Muscle layer of colon (tissue), 2 donors: ENCODE measurements around the gene ABLIM2.

Source experiments
- H3K27ac ChIP-seq: one replicate; pipeline ENCODE4 v1.7.0; 2013; ENCODE audit warnings: low read depth, mild to moderate bottlenecking, low read length, moderate library complexity
- H3K27me3 ChIP-seq, 2 donors: one replicate each; pipeline ENCODE4 v1.7.0; 2013; ENCODE audit warnings: low read length in 2 of 2, mild to moderate bottlenecking in 2 of 2; ENCODE audit not compliant: insufficient read depth in 2 of 2, control insufficient read depth in 1 of 2
- H3K36me3 ChIP-seq: one replicate; pipeline ENCODE4 v1.7.0; 2013; ENCODE audit warnings: mild to moderate bottlenecking, low read length; ENCODE audit not compliant: insufficient read depth
- H3K4me1 ChIP-seq: one replicate; pipeline ENCODE4 v1.7.0; 2013; ENCODE audit warnings: mild to moderate bottlenecking, low read length; ENCODE audit not compliant: insufficient read depth
- H3K4me3 ChIP-seq, 2 donors: one replicate each; pipeline ENCODE4 v1.7.0; 2013; ENCODE audit warnings: low read length in 2 of 2, low read depth in 1 of 2, mild to moderate bottlenecking in 1 of 2, moderate library complexity in 1 of 2
- H3K9ac ChIP-seq: one replicate; pipeline ENCODE4 v1.7.0; 2013; ENCODE audit warnings: low read length
- H3K9me3 ChIP-seq: one replicate; pipeline ENCODE4 v1.7.0; 2013; ENCODE audit warnings: mild to moderate bottlenecking, low read length
- donor health status: abdominal sarcoma.
- donor health status: Adenocarcinoma of cecum.

Gene ABLIM2

GRCh38 chr4:8084031-8084660 lies 74.5 kb downstream of the ABLIM2 start:
- no peaks in the 10 kb centered on the region for H3K36me3 ChIP-seq
- no peak overlapping the region for H3K4me3 ChIP-seq
- no peak overlapping the region for H3K27ac ChIP-seq
- no peaks in the 10 kb centered on the region for H3K9me3 ChIP-seq
- no peaks in the 10 kb centered on the region for H3K4me1 ChIP-seq
- H3K27me3 ChIP-seq = no peaks in the 10 kb centered on the region
- no peak overlapping the region for H3K9ac ChIP-seq

DNA sequence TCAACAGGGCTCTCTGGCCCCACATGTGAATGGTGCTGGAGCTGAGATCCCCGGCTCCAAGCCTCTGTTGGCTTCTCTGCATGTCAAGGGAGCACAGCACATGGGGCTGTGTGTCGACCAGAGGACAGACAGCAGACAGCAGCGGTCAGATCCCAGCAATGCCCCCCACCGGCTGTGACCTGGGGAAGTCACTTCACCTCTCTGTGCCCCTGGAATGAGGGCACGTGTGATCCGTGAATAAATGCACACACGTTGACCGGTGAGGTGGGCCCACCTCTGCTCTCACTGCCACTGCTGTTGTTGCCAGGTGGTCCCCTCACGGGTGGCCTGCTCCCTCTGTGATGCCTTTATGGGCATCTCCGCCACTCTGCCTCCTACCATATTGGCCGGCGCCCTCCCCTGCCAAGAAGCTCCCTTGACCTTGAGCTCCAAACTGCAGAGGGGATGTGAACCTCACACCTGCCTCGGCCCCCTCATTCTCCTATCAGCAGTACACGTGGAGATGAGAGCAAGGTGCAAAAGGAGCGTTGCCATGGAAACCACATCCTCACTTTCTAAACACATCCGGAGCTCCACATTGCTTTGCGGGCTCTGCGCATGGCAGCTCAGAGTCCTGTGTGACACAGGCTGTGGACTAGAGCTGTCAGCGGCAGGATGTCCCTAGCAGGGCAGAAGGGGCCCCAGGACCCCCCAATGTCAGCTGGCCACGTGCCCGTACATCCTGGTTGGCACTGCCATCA lies 75.4 kb downstream of the ABLIM2 start:
- Histone ChIP-seq H3K27me3 (no peaks in the 10 kb centered on the region), H3K4me3 (no peak overlapping the region), H3K27ac (no peak overlapping the region), H3K9me3 (no peaks in the 10 kb centered on the region), H3K36me3 (no peaks in the 10 kb centered on the region), H3K9ac (no peak overlapping the region), H3K4me1 (no peaks in the 10 kb centered on the region)

GRCh38 chr4:8082517-8083055 lies 76.0 kb downstream of the ABLIM2 start:
- H3K9ac ChIP-seq = no peak overlapping the region
- H3K9me3 ChIP-seq = no peaks in the 10 kb centered on the region
- H3K27ac ChIP-seq = no peak overlapping the region
- H3K27me3 ChIP-seq = no peaks in the 10 kb centered on the region
- no peak overlapping the region for H3K4me3 ChIP-seq
- no peaks in the 10 kb centered on the region for H3K4me1 ChIP-seq
- H3K36me3 ChIP-seq = no peaks in the 10 kb centered on the region

GRCh38 chr4:8081621-8082516 lies 76.7 kb downstream of the ABLIM2 start:
- H3K27me3 ChIP-seq = no peaks in the 10 kb centered on the region
- H3K4me1 ChIP-seq = no peaks in the 10 kb centered on the region
- H3K36me3 ChIP-seq = no peaks in the 10 kb centered on the region
- no peaks in the 10 kb centered on the region for H3K9me3 ChIP-seq
- H3K27ac ChIP-seq = no peak overlapping the region
- H3K9ac ChIP-seq = no peak overlapping the region
- H3K4me3 ChIP-seq = no peak overlapping the region

GRCh38 chr4:8081171-8081570 lies 77.4 kb downstream of the ABLIM2 start:
- Histone ChIP-seq H3K9me3 (no peaks in the 10 kb centered on the region), H3K4me3 (no peak overlapping the region), H3K36me3 (no peaks in the 10 kb centered on the region), H3K27ac (no peak overlapping the region), H3K9ac (no peak overlapping the region), H3K27me3 (no peaks in the 10 kb centered on the region), H3K4me1 (no peaks in the 10 kb centered on the region)

- Histone ChIP-seq H3K4me3 (no peak overlapping the region), H3K9me3 (no peaks in the 10 kb centered on the region), H3K4me1 (no peaks in the 10 kb centered on the region), H3K27me3 (no peaks in the 10 kb centered on the region), H3K9ac (no peak overlapping the region), H3K36me3 (no peaks in the 10 kb centered on the region), H3K27ac (no peak overlapping the region)
Measured at GRCh38 chr4:8080754-8081065, 77.9 kb downstream of the ABLIM2 start.

- no peak overlapping the region for H3K9ac ChIP-seq
- no peaks in the 10 kb centered on the region for H3K27me3 ChIP-seq
- no peaks in the 10 kb centered on the region for H3K36me3 ChIP-seq
- no peak overlapping the region for H3K27ac ChIP-seq
- no peaks in the 10 kb centered on the region for H3K4me1 ChIP-seq
- H3K9me3 ChIP-seq = no peaks in the 10 kb centered on the region
- H3K4me3 ChIP-seq = no peak overlapping the region
Measured at GRCh38 chr4:8079916-8080753, 78.5 kb downstream of the ABLIM2 start.

DNA sequence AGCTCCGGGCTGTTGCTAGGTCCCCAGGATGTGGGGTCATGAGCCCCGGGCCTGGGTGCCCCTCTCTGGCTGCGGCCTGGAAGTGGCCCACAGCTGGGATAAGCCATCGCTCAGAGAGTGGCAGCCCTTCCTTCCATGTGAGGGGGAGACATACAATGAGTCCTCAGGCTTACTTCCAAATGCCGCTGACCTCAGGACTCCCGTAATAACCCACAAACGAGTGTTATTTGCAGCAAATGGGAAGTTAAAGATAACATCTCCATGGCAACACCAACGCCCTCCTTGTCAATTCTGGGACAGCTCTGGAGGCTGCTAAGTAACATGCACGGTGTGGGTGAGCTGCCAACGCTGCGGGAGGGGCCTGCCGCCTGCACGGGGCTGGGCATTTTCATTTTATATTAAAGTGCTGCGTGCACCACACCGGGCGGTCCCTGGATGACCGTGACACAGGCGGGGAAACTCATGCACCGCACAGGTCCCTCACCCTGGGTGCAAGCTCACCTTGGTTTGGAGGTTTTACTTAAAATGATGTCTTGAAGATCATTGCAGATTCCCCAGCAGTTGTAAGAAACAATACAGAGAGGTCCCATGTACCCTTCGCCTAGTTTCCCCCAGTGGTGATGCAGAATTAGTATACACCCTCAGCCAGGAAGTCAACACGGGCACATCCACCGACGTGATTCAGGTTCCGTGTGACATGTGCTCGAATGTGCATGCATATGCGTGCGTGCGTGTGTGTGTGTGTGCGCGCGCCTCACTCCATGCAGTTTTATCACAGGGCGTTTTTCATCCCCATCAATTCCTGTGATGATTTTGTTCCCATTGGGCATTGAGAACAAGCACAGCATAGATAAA lies 79.4 kb downstream of the ABLIM2 start:
- Histone ChIP-seq H3K9ac (no peak overlapping the region), H3K27me3 (no peaks in the 10 kb centered on the region), H3K9me3 (no peaks in the 10 kb centered on the region), H3K4me3 (no peak overlapping the region), H3K4me1 (no peaks in the 10 kb centered on the region), H3K36me3 (no peaks in the 10 kb centered on the region), H3K27ac (no peak overlapping the region)

- no peak overlapping the region for H3K4me3 ChIP-seq
- no peak overlapping the region for H3K27ac ChIP-seq
Measured at GRCh38 chr4:8078610-8079015, 80.0 kb downstream of the ABLIM2 start.

DNA sequence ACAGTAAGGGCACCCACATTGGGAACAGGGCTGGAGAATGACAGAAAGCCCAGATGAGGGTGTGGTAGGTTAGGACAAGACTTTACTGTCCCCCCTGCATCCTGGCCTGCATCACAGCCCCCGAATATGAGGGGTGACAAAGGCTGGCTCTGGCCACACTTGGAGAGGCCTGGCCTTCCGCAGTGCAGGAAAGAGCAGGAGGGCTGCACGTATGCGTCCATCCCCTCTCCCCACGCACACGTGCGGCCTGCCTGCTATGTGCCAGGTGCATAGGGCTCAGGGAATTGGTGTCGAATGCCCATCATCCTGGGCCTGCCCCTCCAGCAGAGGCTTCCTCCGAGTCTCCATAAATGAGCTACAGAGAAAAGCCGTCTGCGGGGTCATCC lies 80.5 kb downstream of the ABLIM2 start:
- Histone ChIP-seq H3K4me3 (no peak overlapping the region), H3K27ac (no peak overlapping the region), H3K4me1 (no peaks in the 10 kb centered on the region), H3K36me3 (no peaks in the 10 kb centered on the region), H3K9me3 (no peaks in the 10 kb centered on the region), H3K9ac (no peak overlapping the region), H3K27me3 (no peaks in the 10 kb centered on the region)

More at GRCh38 chr4:8078610-8079015, 80.0 kb downstream of the ABLIM2 start:
- H3K4me1 ChIP-seq = no peaks in the 10 kb centered on the region
- H3K27me3 ChIP-seq = no peaks in the 10 kb centered on the region
- H3K9me3 ChIP-seq = no peaks in the 10 kb centered on the region
- no peaks in the 10 kb centered on the region for H3K36me3 ChIP-seq
- H3K9ac ChIP-seq = no peak overlapping the region
